GM10266 (cell line): ENCODE data around the gene PALM3.

ENCODE experiments used
- DNase-seq: peaks from one replicate; pipeline ENCODE4 v3.0.0; 2012; ENCODE audit errors: extremely low spot score
- TF ChIP-seq, protein P1 (sequence below): IDR thresholded peaks from 2 replicates; pipeline ENCODE4 v1.5.1; 2012; ENCODE audit warnings: mild to moderate bottlenecking, low read depth; ENCODE audit not compliant: control insufficient read depth, insufficient read depth; ENCODE audit errors: missing control alignments

The PALM3 gene

DNA sequence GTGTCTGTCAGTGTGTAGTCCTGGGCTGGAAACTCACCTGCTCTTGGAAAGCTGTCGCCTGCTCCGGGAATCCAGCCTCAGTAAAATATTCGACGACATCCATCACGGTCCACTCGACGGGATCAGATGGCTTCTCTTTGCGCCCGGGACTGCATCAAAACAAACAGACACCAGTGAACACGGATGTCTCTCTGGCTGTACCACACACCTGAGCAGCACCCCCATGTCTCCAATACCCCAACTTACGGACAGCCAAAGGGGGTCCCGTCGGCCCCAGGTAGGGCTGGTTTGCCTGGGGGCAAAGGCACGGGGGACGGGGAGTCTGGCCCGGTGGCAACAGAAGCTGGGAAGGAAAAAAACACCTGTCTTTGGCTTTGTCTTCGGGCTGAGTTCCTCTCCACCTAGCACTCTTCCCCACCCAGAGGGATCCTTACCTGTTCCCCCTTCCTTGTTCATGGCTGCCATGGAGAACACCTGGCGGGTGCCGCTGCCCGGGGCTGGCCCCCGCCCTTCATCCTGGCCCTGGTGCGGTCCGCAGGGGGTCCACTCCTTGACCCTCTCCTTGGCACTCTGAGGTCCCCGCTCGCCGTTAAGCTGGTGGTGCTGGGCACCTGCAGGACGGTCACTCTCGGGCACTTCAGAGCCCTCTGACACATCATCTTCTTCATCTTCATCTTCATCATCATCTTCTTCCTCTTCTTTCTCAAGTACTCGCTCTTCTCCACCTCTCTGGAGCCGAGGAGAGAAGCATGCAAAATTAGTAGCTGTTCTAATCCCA is 26.9 kb upstream of the PALM3 start:
- DNase-seq = no peak

DNA sequence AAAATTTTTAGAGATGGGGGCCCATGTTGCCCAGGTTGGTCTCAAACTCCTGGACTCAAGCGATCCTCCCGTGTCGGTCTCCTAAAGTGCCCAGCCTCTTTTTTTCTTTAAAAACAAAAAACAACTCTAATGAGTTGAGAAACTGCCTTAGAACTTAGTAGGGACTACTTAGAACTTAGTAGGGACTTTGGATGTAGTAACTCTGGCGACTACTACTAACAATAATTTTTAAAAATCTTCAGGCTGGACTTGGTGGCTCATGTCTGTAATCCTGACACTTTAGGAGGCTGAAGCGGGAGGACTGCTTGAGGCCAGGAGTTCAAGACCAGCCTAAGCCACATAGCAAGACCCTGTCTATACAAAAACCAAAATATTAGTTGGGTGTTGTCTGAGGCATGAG is 24.2 kb upstream of the PALM3 start:
- TF ChIP-seq, protein P1, sequence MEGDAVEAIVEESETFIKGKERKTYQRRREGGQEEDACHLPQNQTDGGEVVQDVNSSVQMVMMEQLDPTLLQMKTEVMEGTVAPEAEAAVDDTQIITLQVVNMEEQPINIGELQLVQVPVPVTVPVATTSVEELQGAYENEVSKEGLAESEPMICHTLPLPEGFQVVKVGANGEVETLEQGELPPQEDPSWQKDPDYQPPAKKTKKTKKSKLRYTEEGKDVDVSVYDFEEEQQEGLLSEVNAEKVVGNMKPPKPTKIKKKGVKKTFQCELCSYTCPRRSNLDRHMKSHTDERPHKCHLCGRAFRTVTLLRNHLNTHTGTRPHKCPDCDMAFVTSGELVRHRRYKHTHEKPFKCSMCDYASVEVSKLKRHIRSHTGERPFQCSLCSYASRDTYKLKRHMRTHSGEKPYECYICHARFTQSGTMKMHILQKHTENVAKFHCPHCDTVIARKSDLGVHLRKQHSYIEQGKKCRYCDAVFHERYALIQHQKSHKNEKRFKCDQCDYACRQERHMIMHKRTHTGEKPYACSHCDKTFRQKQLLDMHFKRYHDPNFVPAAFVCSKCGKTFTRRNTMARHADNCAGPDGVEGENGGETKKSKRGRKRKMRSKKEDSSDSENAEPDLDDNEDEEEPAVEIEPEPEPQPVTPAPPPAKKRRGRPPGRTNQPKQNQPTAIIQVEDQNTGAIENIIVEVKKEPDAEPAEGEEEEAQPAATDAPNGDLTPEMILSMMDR = no peak
- no peak for DNase-seq

More for the DNA sequence above, 26.9 kb upstream of the PALM3 start:
- TF ChIP-seq, protein P1 = no peak

DNA sequence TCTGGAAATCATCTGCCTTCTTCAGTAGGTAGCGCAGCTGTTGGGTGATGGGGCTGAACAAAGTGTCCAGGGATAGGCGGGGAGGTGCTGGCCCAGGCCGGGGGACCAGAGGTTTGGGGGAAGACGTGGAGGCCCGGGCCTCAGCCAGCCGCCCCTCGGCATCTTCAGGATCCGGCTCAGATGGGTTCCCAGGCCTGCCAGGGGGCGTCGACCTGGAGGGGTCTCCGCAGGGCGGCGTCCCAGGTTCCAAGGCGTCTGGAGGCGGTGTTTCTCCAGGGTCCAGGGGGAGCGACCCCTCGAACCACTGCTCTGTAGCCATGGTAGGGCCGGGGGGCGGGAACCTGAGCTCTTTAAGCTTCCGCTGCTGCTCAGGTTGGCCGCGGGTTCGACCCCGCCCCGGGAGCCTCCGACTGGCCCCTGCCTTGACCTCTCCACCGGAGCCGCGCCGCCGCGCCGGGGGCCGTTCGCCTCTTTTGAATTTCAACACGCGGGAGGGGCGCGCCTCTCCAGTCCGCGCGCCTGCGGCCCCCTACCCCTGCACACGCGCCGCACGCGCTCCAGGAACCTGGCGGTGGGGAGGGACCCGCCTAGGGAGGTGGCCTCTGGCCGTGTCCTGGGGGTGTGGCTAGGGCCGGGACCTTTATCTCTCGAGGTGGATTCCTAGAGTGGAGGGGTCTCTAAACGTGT is 23.6 kb upstream of the PALM3 start, which contains the start of gene C19orf67:
TSS of gene C19orf67 (minus strand) at position 475 of the 687 bp plus-strand sequence. CDS start at position 319, 156 bp downstream.
- TF ChIP-seq, protein P1 = no peak
- no peak for DNase-seq

DNA sequence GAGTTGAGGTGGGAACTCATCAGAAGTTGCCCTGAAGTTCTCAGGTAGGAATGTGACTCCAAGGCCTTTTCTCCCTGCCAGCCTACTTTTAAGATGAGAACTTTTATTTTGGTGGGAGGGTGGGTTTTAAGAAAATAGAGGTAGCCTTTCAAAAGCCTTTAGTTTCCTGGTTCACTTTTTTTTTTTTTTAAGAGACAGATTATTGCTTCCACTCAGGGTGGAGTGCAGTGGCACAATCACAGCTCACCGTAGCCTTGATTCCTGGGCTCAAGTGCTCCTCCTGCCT is 20.7 kb upstream of the PALM3 start:
- no peak for DNase-seq
- TF ChIP-seq, protein P1 = no peak

DNA sequence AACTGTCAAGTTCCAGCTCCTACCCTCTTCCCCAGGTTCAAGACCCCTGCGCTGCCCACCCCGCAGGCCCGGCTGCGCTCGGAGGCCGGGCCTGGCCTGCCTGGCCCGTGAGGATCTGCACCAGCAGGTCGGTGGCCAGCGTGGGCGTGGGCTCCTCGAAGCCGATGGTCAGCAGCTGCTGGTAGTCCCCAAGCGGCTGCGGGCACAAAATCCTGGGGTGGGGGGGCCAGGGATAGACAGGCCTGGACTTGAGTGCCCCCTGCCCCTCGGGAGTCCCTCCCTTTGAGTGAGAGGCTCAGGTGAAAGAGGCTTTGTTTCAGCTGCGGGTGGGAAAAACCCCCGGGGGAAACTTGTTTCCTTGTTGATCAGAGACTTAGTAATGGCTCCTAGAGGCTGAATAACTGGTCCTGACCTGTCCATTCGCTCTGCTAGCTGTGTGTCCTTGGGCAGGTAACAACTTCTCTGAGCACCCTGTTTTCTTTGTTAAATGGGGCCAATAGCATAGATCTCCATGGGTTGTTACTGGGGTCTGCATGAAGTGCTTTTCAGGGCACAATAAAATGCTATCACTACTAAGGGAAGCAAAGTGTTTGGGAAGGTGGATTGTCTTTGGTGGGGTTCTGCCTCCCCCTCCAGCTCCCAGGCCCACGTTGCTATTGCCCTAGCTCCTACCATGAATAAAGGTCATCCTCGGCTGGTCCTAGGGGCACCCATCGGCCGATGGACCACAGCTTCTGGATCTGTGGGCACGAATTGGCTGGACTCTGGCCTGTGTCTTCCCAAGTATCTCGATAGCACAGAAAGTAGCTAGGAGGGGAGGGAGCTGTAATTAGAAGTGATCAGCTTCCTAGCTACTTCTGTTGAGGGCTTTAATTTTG is 20.2 kb upstream of the PALM3 start:
- no peak for DNase-seq
- TF ChIP-seq, protein P1 = no peak

DNA sequence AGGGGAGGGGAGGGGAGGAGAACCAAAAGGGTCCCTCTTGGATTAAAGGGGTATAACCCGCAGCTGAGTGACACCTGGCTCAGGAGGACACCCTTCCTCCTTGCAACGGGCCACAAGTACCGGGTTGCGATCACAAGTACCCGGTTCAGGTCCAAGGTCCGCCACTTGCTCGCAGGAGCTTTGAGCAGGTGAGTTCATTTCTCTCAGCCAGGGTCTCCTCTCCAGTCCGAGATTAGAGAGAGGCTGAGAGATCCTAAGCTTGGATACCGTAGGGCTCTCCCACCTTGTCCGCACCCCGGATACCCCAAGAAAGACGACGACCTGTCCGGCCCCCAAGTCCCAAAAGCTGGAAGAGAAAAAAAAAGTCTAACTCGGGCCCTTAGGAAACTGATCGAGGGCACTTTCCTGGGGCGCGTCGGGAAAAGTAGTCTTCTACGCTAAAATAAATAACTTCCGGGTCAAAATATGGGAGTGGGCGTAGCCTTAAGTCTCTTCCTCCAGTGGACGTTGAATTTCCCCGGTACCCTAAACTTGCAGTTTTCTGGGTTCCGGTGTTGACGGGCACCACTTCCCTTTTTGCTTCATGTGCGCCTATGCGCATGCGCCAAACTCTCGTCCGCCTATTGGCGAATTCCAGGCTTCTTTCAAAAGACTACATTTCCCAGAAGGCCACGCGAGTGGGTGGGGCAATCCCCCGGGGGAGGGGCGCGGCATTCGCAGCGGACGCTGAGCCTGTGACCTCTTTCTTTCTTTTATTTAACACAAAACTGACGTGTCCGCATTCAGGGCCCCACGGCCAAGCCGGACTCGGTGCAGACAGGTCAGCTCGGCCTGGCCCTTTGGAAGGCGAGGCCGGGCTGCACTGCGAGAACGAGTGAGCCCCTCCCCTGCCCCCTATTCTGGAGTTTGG is 19.3 kb upstream of the PALM3 start:
- peak; percentile 99 for DNase-seq
- TF ChIP-seq, protein P1 = no peak
